ENCODE data around the gene ANKDD1B. TPM values are rescaled to one million over a fixed set of nuclear protein-coding genes. Genes with fewer than 3 reads are reported as not detected.

Gene ANKDD1B
- total RNA-seq, 1 donor from 2014 or later, result 0.59 TPM

GRCh38 chr5:75659791-75660450 is 48.7 kb downstream of the ANKDD1B start:
- intact Hi-C loops (cut with micrococcal nuclease), result no loop called here

DNA sequence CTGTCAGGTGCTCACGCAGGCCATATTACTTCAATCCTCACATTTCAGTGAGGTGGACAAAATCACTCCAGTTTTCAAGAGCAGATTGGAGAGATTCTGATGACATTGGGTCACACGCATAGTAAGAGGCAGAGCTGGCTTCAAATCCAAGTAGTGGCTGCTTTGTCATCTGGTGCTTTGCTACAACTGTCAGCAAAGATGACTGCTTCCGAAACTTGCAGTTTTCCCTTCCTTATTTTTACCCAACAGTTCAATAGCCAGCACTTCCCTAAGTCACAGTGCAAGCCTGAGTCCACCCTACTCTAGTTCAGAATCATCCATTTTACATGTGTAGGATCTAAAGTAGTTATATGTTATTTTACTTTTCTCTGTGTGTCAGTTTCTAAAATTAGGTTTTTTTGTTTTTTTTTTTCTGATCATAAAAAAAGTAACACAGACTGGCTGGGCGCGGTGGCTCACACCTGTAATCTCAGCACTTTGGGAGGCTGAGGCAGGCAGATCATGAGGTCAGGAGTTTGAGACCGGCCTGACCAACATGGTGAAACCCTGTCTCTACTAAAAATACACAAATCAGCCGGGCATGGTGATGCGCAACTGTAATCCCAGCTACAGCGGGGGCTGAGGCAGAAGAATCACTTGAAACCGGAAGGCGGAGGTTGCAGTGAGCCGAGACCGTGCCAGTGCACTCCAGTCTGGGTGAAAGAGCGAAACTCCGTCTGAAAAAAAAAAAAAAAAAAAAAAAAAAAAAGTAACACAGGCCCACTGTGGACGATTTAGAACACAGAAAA is 49.6 kb downstream of the ANKDD1B start:
- intact Hi-C loops (cut with micrococcal nuclease), result no loop called here

DNA sequence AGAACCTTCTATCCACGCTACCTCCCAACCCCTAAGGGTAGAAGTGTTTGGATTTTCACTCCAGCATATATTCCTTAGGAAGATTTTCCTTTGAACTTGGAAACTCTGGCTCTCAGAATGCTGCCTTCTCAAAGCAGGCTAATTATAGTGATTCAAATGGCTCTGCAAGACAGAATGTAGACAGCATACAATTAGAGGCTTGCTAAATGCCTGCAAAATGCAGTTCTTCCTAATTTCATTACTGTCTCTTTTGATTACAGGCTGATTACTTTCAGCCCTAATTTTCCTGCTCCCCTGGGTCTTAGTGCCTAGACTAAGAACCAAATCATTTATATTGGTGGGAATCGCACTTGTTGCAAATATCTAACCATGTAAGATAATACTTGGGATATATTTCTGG is 50.8 kb downstream of the ANKDD1B start:
- intact Hi-C loops (cut with micrococcal nuclease), result no loop called here

DNA sequence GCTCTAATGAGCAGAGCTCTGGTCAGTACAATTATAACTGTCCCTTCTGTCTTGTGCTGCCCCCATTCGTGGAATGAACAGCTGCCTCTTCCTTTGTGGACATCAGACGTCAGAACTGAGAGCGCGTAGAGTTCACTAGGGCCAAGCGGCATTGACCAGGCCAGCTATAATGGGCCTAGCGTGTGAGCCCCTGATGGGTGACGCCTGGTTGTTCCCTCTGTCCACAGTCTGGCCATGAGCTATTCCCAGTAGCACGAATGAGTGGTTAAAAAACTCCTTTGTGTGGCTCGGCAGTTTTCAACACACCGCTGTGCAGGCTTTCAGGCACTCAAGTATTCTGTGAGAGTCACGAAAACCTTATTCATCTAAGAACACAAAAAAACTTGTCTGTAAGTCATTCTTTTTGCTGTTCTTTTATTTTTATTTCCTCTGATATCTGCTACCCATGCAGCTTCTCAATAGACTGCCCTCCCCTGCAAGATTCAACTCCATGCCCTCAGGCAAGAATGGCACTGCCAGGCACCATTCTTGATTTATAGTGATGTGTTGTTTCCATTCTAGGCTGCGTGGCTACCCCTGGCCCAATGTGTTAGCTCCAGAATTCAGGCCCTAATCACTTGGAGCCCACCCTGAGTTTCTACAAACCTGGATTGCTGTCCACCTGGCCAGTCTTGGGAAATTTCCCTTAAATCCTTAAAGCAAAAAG is 52.5 kb downstream of the ANKDD1B start:
- intact Hi-C loops (cut with micrococcal nuclease), result no loop called here

DNA sequence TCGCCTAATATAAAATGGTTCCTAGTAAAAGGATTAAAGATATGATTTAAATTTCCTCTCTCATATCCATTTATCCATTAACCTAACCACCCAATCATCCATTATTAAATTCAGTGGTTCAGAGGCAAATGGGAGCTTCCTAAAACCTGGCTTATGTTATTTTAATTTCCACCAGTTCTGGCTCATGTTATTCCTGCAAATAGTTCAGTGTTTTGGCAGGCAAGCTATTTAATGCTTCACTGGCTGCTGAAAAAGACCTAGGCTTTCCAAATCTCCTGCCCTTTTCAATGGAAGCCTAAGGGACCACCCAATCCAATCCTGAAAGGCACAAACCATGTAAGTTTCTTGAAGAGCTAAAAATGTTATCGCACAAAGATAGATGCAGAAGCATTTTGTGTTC is 53.7 kb downstream of the ANKDD1B start:
- intact Hi-C loops (cut with micrococcal nuclease), result loop anchor here (5.0 kb wide), 2 partner anchors 63 to 328 kb away; partner anchors contain the start of gene HMGCR

- intact Hi-C loops (cut with micrococcal nuclease), result loop anchor here (5.0 kb wide), 2 partner anchors 64 to 330 kb away; partner anchors contain the start of gene HMGCR
Measured at GRCh38 chr5:75666801-75667200, 55.5 kb downstream of the ANKDD1B start.

- intact Hi-C loops (cut with micrococcal nuclease), result loop anchor here (5.0 kb wide), 2 partner anchors 65 to 330 kb away; partner anchors contain the start of gene HMGCR
Measured at GRCh38 chr5:75667586-75667985, 56.3 kb downstream of the ANKDD1B start.

- intact Hi-C loops (cut with micrococcal nuclease), result loop anchor here (2.0 to 5.0 kb wide), 4 partner anchors 66 to 331 kb away; partner anchors contain the start of genes CERT1, HMGCR and POLK
Measured at GRCh38 chr5:75668445-75668844, 57.2 kb downstream of the ANKDD1B start.

DNA sequence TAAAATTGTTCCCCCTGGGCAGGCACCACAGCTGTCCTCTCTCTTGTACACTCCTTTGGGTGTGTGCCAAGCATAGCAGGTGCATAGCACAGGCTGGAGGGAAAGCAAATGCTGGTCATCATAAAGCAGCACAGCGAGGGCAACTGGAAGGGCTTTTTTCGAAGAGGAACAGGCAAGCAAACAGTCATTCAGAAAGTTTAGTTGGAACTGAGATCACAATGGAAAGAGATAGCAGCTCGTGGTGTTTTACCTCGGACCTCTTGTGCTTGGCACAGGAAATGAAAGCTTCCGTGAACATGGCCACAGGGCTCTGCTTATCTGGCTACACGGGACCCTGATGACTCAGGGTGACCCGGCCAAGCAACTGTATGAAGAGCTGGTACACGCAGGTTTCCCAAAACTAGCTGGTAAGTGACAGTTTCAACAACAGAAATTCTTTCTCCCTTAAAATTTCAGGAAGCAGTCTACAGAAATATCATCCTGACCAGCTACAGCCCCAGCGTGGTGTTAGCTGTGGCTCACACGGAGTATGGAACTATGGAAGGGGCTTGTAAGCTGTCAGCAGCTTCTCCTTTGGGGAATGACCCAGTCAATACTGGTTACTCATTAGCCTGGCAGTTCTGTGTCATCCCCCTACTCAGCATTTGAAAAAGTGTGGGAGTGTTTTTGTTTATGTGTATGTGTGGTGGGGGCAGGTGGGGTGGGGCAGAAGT is 57.9 kb downstream of the ANKDD1B start:
- intact Hi-C loops (cut with micrococcal nuclease), result loop anchor here (2.0 to 5.0 kb wide), 4 partner anchors 67 to 332 kb away; partner anchors contain the start of genes CERT1, HMGCR and POLK

DNA sequence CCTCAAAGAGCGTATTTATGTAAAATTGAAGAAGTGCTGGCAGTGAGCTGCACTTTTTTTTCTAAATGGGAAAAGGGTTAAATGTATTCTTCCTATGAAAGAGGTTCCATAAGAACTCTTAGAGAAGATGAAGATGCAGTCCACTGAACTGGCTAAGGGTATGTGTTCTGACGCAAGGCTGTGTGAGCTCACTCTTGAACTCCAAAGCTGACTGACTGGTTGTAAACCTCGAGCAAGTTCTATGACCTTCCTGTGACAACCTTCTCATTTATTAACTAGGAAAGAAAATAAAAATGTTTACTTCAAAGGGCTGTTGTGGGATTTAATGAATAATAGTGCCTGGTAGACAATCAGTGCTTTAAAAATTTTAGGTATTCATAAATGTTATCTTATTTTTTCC is 59.3 kb downstream of the ANKDD1B start:
- intact Hi-C loops (cut with micrococcal nuclease), result no loop called here

DNA sequence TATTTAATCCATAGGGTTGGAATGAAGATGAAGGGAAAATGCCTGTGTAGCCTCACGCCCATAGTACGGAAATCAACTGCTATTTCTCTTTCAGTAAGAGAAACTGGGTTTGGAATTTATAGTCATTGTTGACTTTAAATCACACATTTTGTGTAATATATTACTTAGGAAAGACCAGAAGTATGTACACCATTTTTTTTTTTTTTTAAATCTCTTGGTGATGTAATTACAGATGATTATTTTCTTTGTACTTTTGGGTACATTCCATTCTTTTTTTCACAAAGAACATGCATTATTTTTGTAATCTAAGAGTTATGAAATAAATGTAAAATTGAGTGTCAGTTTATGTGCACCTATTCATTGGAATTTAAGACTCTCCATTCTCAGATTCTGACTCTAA is 60.3 kb downstream of the ANKDD1B start:
- intact Hi-C loops (cut with micrococcal nuclease), result no loop called here

GRCh38 chr5:75672616-75673015 is 61.4 kb downstream of the ANKDD1B start:
- intact Hi-C loops (cut with micrococcal nuclease), result no loop called here

DNA sequence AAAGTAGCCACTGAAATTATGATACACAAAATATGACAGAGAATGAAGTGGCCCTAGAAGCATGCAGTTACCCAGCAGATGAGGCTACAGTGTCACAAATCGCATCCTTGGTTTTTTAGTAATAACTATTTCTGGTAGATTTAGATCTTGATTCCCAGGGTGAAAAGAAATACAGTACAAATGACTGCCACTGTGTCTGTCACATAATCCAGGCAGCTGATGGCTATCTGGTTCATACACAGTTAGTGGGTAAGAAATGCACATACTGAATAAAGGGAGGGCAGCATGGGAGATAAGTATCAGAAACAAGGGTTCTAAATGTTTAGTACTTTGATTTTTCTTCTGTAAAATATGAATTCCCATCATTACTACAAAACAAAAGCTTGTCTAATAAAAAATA is 64.5 kb downstream of the ANKDD1B start:
- intact Hi-C loops (cut with micrococcal nuclease), result no loop called here

- intact Hi-C loops (cut with micrococcal nuclease), result no loop called here
Measured at GRCh38 chr5:75677607-75678006, 66.4 kb downstream of the ANKDD1B start.

GRCh38 chr5:75678155-75678554 is 66.9 kb downstream of the ANKDD1B start:
- intact Hi-C loops (cut with micrococcal nuclease), result no loop called here

- intact Hi-C loops (cut with micrococcal nuclease), result loop anchor here (1.0 to 5.0 kb wide), 5 partner anchors 36 to 632 kb away; partner anchors contain the start of genes ANKRD31, HMGCR and POC5
Measured at GRCh38 chr5:75681125-75681830, 70.0 kb downstream of the ANKDD1B start.

DNA sequence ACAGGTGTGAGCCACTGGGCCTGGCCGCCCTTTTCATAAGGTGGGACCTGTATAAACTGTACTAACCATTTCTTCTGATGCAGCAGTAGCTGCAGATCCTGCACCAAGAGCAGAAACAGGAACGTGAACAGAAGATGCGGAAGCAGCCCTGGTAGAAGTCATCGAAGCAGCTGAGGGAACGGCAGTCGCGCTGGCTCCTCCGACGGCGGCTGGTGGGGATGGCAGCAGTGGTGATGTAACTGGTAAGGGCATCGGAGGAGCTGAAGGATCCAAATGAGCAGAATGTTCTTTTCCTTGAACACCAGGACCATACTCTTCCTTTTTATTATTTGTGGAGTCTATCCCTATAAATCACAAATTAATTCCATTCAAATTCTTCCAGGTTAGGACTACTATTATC is 73.9 kb downstream of the ANKDD1B start:
- intact Hi-C loops (cut with micrococcal nuclease), result no loop called here

DNA sequence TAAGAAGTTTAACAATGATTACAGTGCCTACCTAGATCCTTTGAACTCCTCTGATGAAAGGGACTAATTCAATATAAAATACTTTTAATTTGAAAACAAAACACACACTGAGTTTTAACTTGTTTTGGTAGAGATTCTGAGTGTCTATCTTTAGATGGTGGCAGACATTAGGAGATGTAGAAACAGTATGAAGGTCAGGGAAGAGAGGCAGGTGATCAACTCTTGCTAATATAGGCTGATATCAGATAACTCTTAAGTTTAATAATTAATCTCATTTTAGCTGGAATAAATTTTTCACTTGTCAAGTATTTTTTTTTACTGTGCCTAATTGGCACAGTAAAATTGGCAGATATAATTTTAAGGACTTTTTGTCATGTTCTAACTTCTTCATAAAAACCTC is 75.2 kb downstream of the ANKDD1B start:
- intact Hi-C loops (cut with micrococcal nuclease), result no loop called here

GRCh38 chr5:75690669-75691068 is 79.4 kb downstream of the ANKDD1B start:
- intact Hi-C loops (cut with micrococcal nuclease), result no loop called here

- intact Hi-C loops (cut with micrococcal nuclease), result no loop called here
Measured at GRCh38 chr5:75694781-75695180, 83.5 kb downstream of the ANKDD1B start.

Measured in T-helper 2 cell treated with Interferon-gamma antibody and Interleukin-4, amounts not matched to agents 100 ng/mL and 5 ng/mL, for 36 hours (primary cell).